Activated B cell treated with CpG ODN at 0.5 μM for 24 hours (primary cell): ENCODE results near the gene DOCK2. TPM values are rescaled to one million over a fixed set of nuclear protein-coding genes. Genes with fewer than 3 reads are reported as not detected.
"Not testable (repeated sequence)": the region's sequence is repeated elsewhere in the genome, so short reads cannot be mapped to it uniquely, and the experiment has no call there.

Source experiments
- ATAC-seq: fragments of 200-7000 bp; cut with Tn5 transposase; one replicate; pipeline ENCODE4 v1.10.0; 2021; ENCODE audit warnings: low read depth, mild to moderate bottlenecking, moderate library complexity
- CTCF ChIA-PET: fragments of 350-600 bp; sonication (Branson Sonifier 250); formaldehyde crosslinking; loops from one replicate; lab custom pipeline; 2021; ENCODE audit warnings: antibody characterized with exemption; lab: Charles Lee
- POLR2A ChIA-PET: fragments of 350-600 bp; sonication (Branson Sonifier 250); formaldehyde crosslinking; loops from one replicate; lab custom pipeline; 2021; ENCODE audit warnings: antibody characterized with exemption; lab: Charles Lee
- DNase-seq: peaks from one replicate; pipeline ENCODE4 v3.0.0; 2022
- H3K27ac Mint-ChIP-seq: one replicate; pipeline ENCODE4 v1.8.0; 2020; ENCODE audit warnings: mixed read lengths
- H3K27me3 Mint-ChIP-seq: one replicate; pipeline ENCODE4 v1.8.0; 2021; ENCODE audit warnings: mixed read lengths
- H3K36me3 Mint-ChIP-seq: one replicate; pipeline ENCODE4 v1.8.0; 2021; ENCODE audit warnings: low read depth, mixed read lengths
- H3K4me1 Mint-ChIP-seq: one replicate; pipeline ENCODE4 v1.8.0; 2021; ENCODE audit warnings: mixed read lengths
- H3K4me3 Mint-ChIP-seq: one replicate; pipeline ENCODE4 v1.8.0; 2020; ENCODE audit warnings: mild to moderate bottlenecking, mixed read lengths
- H3K9me3 Mint-ChIP-seq: one replicate; pipeline ENCODE4 v1.8.0; 2020; ENCODE audit warnings: mixed read lengths
- CTCF ChIP-seq: fragments of 200-600 bp; IDR thresholded peaks from one replicate; pipeline ENCODE4 v1.8.0; 2022; ENCODE audit warnings: antibody characterized with exemption, mild to moderate bottlenecking
- intact Hi-C: fragments of 100-400 bp; cut with micrococcal nuclease; formaldehyde crosslinking; loops from one replicate; pipeline ENCODE4 v1.15.1; 2024
- total RNA-seq: library from RNA; stranded (reverse); gene quantifications from 2 replicates; pipeline ENCODE4 v1.2.3, GENCODE V29; 2022

The DOCK2 gene
- total RNA-seq, 1 donor from 2014 or later = 344 TPM

DNA sequence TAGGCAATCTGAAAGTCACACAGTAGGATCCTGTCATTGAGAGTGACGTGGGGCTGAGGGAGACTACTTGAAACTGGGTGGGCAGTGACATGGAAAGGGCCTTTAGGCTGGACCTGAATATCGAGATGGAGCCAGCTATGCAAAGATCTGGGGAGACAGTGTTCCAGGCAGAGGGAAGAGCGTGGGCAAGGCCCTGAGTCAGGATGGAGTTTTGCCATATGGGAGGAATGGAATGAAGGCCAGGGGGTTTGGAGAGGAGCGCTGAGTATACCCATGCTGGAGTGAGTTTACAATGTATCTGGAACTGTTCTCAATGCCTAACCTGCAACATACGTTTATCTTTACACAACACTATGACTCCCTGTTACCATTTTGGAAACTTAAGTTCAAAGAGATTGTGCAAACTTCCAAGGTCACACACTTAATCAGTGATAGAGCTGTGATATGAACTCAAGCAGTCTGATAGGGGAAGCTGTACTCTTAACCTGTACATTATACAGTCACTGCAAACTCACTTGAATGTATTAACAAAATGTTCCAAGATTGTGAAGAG lies 309.7 kb downstream of the DOCK2 start:
- Mint-ChIP-seq H3K36me3 (peaks cover 62% of the 10 kb centered on the region), H3K27me3 (no peaks in the 10 kb centered on the region), H3K9me3 (no peaks in the 10 kb centered on the region), H3K4me3 (no peak overlapping the region), H3K4me1 (peaks cover 9% of the 10 kb centered on the region), H3K27ac (no peak overlapping the region)
- DNase-seq (no peak), ATAC-seq (no peak)
- ChIA-PET POLR2A (no interaction called here), CTCF (no interaction called here)
- TF ChIP-seq CTCF = no peak
- intact Hi-C loops = no loop called here

DNA sequence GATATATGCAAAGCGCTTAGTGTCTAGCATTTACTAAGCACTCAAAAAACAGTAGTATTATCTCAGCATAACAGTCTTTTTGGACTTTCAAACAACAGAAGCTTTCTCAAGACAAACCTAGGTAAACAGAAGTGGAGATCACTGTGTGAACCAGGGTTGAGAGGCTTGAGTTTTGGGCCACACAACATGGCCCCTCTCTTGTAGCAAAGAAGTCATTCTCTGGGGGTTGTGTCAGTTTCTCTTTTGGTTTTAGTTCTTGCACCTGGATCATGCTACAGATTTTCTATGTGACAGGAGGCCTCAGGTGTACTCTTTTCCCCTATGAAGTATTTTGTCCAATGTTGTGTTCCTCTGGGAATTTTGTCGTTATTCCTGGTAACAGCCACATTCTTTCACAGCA lies 313.3 kb downstream of the DOCK2 start:
- no peaks in the 10 kb centered on the region for H3K27me3 Mint-ChIP-seq
- H3K27ac Mint-ChIP-seq = no peak overlapping the region
- ATAC-seq = no peak
- H3K36me3 Mint-ChIP-seq = peaks cover 76% of the 10 kb centered on the region
- intact Hi-C loops = no loop called here
- DNase-seq = no peak
- H3K9me3 Mint-ChIP-seq = no peaks in the 10 kb centered on the region
- ChIA-PET POLR2A (interaction anchor here (0.6 kb wide), 1 partner anchor 20 kb away, joined by 3 read pairs; no protein-coding TSS in a partner anchor), CTCF (no interaction called here)
- H3K4me1 Mint-ChIP-seq = no peaks in the 10 kb centered on the region
- no peak for TF ChIP-seq CTCF
- no peak overlapping the region for H3K4me3 Mint-ChIP-seq

GRCh38 chr5:169953196-169953595 lies 316.1 kb downstream of the DOCK2 start:
- H3K27ac Mint-ChIP-seq, DNase-seq, intact Hi-C loops, H3K4me1 Mint-ChIP-seq, H3K9me3 Mint-ChIP-seq, CTCF ChIA-PET, ATAC-seq, H3K4me3 Mint-ChIP-seq, H3K27me3 Mint-ChIP-seq: not testable (repeated sequence)
- POLR2A ChIA-PET = interaction anchor here (0.7 kb wide), 1 partner anchor 10 kb away, joined by 3 read pairs; no protein-coding TSS in a partner anchor
- peaks cover 73% of the 10 kb centered on the region for H3K36me3 Mint-ChIP-seq

- no peaks in the 10 kb centered on the region for H3K9me3 Mint-ChIP-seq
- no peak for TF ChIP-seq CTCF
- H3K36me3 Mint-ChIP-seq = peaks cover 65% of the 10 kb centered on the region
- ChIA-PET CTCF (no interaction called here), POLR2A (no interaction called here)
- H3K4me1 Mint-ChIP-seq = no peaks in the 10 kb centered on the region
- DNase-seq = no peak
- H3K27ac Mint-ChIP-seq = no peak overlapping the region
- H3K27me3 Mint-ChIP-seq = no peaks in the 10 kb centered on the region
- intact Hi-C loops = no loop called here
- H3K4me3 Mint-ChIP-seq = no peak overlapping the region
- no peak for ATAC-seq
Measured at GRCh38 chr5:169954786-169955185, 317.7 kb downstream of the DOCK2 start.

GRCh38 chr5:169956126-169956525 lies 319.1 kb downstream of the DOCK2 start:
- no peak for ATAC-seq
- CTCF ChIA-PET = no interaction called here
- no peak overlapping the region for H3K4me3 Mint-ChIP-seq
- H3K9me3 Mint-ChIP-seq = no peaks in the 10 kb centered on the region
- peaks cover 58% of the 10 kb centered on the region for H3K36me3 Mint-ChIP-seq
- TF ChIP-seq CTCF = no peak
- H3K27ac Mint-ChIP-seq = no peak overlapping the region
- no peaks in the 10 kb centered on the region for H3K4me1 Mint-ChIP-seq
- POLR2A ChIA-PET = no interaction called here
- intact Hi-C loops = no loop called here
- DNase-seq = no peak
- no peaks in the 10 kb centered on the region for H3K27me3 Mint-ChIP-seq

- Mint-ChIP-seq H3K27me3 (no peaks in the 10 kb centered on the region), H3K27ac (no peak overlapping the region), H3K9me3 (no peaks in the 10 kb centered on the region), H3K36me3 (peaks cover 52% of the 10 kb centered on the region), H3K4me3 (no peak overlapping the region), H3K4me1 (no peaks in the 10 kb centered on the region)
- CTCF ChIA-PET = no interaction called here
- intact Hi-C loops = no loop called here
- POLR2A ChIA-PET = no interaction called here
- ATAC-seq = no peak
- DNase-seq = no peak
- TF ChIP-seq CTCF = no peak
Measured at GRCh38 chr5:169956756-169957155, 319.7 kb downstream of the DOCK2 start.
